GM19455 (cell line): ENCODE measurements around the gene M1AP.
A peak's percentile ranks its signal among the peaks of the same experiment; 100 is the strongest.

Experiments used
- ATAC-seq: cut with Tn5 transposase; IDR thresholded peaks from one replicate; pipeline ENCODE4 v1.9.1; 2021; ENCODE audit not compliant: unreplicated experiment

The M1AP gene

GRCh38 chr2:74599676-74600075 is 48.5 kb downstream of the M1AP start:
- ATAC-seq, result no peak

DNA sequence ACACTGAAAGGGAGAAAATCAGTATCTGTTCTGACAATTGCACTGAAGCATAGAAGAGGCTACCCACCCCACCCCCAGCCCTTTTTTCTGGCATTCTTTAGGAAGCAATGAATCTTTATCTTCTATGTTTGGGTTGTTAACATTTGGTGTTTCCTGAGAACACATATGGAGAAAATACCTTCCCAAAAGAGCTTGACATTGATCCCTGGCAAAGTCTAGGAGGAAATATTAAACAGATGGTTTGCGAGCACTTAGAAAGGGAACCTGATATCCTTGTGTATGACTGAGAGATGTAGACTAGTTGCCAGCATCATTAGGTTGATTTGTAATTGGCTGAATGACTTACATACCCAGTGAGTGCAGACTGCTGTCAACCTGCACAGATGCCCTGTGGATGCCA is 50.7 kb downstream of the M1AP start:
- ATAC-seq, result no peak

- no peak for ATAC-seq
Observed at GRCh38 chr2:74596584-74596983, 51.5 kb downstream of the M1AP start.

- no peak for ATAC-seq
Observed at GRCh38 chr2:74593826-74594772, 54.0 kb downstream of the M1AP start.

GRCh38 chr2:74588664-74589063 is 59.5 kb downstream of the M1AP start:
- ATAC-seq, result no peak

DNA sequence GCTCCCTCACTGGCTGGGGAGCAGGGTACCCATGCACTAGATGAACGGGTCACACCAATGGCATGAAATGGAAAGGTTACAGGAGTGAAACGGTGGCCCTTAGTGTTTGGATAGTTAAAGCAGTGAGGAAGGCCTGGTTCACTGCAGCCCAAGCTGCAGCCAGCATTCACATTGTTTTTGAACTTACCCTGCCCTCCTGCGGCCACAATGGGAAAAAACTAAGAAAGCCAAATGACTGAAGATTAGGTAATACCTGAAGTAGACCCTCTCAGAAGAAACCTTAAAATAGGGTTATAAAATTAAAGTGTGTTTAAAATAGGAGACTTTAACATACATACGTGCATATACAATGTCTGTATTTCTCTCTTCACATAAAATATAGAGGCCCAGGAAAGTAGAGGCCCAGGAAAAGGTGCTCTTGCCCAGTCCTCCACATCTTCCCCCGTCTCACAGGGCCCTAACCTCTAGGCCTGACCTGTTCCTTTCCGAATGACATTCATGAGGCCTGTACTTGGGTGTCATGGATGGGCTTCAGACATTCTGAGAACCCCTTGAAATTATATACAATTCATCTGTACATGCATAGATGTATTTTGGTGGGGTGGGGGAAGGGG is 60.4 kb downstream of the M1AP start:
- no peak for ATAC-seq

GRCh38 chr2:74585406-74586185 is 62.5 kb downstream of the M1AP start:
- no peak for ATAC-seq

GRCh38 chr2:74584088-74584645 is 64.0 kb downstream of the M1AP start:
- peak; percentile 47 for ATAC-seq

DNA sequence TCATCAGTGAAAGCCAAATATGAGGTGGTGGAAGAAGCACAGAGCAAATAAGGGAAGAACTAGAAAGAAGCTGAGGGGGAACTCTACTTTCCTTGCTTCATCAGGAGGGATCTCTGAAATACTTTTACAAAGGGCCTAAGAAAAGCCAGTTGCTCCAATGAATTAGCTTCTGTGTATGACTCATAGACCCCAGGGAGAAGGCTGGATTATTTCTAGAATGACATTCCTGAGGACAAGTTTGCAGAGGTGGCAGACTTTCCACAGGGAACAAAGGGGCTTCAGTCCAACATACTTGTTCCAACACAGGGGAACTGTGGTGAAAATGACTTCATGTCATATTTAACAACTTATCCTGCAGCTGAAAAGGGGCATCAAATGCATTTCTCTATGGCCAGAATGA is 64.6 kb downstream of the M1AP start:
- ATAC-seq, result no peak

DNA sequence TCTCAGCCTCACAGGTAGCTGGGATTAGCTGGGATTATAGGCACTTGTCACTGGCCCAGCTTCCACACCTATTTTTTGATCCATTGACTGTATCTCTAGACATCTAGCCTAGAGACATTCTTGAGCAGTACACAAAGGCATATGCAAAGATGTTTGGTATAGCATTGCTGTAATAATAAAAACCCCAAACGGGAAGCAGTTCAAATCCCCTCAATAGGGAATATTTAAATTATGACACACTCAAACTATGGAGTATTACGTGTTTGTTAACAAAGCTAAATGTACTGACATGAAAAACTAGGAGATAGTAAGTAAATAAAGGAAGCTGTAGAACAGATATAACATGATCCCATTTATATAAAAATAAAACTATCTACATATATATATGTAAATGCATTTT is 65.9 kb downstream of the M1AP start:
- ATAC-seq, result no peak

DNA sequence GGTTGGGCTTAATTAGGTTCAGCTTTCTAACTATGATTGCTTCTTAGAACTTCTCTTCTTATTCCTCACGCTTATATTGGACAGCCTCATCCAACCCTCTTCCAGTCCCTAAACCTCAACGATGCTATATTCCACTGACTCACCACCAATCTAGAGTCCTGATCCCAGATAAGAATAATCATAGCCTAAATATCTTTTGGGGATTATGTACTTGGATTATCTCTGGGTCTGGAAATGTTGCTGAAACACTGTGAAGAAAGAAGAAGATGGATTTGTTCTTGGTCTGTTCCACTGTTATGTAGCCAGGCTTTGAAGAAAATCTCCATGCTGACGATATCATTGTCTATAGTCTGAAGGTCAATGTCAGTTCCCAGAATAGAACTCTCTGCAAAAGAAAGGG is 66.7 kb downstream of the M1AP start:
- no peak for ATAC-seq

- no peak for ATAC-seq
Observed at GRCh38 chr2:74578408-74578807, 69.7 kb downstream of the M1AP start.

- peak; percentile 38 for ATAC-seq
Observed at GRCh38 chr2:74577448-74577847, 70.7 kb downstream of the M1AP start.

DNA sequence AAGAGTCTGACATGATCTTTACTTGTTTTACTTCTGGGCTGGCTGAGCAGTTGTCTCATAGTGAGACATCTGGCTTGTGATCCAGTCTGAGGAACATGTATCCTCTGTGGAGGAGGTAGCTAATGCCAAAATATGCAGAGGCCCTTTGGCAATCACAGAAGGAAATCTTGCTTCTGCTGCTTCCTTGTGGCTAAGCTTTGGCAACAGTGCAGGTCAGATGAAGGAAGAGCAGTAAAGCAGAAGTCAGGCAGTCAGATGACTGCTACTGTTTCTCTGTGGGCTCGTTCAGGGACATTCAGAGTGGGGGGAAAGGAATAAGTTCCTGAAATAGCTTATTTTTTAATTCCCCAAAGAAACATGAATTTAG is 71.3 kb downstream of the M1AP start:
- ATAC-seq, result no peak

DNA sequence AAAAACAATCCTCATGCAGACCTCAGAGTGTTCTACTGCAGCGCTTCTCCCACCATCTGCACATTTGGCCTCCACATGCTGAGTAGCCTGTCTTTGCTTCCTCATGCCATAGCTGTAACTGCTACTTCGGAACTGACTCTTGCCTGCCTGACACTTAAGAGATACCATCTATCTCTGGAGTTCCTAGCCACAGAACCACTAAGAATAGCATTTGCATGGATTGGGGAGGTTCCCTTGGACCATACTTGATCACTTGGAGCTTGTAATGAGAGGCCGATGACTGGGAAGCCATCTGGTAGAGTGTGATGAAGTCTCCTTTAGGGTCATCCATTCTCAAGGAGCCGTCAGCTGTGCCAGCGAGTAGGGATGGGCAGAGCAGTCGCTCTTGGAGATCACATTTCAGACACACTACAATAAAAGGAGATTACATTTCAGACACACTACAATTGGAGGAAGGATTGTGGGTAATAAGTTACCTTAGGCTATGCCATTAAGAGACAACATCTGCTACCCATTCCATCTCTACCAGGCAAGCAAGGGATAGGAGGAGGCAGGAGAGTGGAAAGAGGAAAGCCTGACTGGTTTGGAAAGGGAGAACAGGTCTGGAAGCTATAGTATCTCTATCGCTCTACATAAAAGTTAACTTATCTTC is 71.8 kb downstream of the M1AP start:
- no peak for ATAC-seq

GRCh38 chr2:74575320-74575719 is 72.8 kb downstream of the M1AP start:
- no peak for ATAC-seq

DNA sequence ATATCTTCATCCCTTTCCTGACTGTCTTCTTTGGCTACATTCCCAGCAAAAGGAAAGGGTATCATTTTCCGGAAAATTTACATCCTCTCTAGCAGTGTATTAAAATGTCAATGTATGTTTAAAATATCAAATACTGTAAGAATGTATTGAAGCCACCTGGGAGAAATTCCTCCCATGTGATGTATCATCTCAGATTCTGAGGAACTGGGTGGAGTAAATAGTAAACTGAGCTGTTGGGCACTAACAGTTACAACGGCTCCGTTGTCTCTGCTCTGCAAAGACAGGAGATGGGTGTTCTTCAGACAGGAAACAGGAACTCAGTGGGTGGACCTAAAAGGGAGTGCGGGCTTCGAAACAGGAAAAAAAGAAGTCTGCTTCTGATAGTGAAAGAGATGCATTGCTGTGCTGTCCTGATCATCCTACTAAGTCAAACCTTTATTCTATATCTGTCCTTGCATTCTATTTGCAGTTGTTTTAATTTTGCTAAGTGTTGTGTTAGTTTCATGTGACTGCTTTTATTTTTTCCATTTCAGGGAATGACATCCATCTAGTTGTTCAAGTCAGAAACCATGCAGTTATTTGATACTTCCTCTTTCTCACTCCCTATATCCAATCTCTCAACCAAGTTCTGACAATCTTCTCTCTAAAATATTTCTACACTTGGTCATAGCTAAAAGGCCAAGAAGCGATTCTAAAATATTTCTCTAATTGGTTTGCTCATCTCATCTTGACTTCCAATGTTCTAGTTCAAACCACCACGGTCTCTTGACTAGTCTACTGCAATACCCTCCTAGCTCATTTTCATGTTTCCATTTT is 74.2 kb downstream of the M1AP start:
- ATAC-seq, result no peak

- no peak for ATAC-seq
Observed at GRCh38 chr2:74572178-74572925, 75.8 kb downstream of the M1AP start.

GRCh38 chr2:74571058-74571457 is 77.1 kb downstream of the M1AP start:
- peak; percentile 43 for ATAC-seq
